Choroid plexus epithelial cell (primary cell): ENCODE results near the gene CHST11.

Source experiments
- DNase-seq: peaks from one replicate; pipeline ENCODE4 v3.0.0-alpha.2; 2010; ENCODE audit warnings: low read depth
- H3K4me3 ChIP-seq: 2 replicates; pipeline ENCODE4 v1.5.1; 2011; ENCODE audit warnings: low read depth, mild to moderate bottlenecking, control low read depth, low read length, moderate library complexity
- CTCF ChIP-seq: conservative IDR thresholded peaks from 2 replicates; pipeline ENCODE4 v1.5.1; 2011; ENCODE audit warnings: low read depth, mild to moderate bottlenecking, control low read depth, inconsistent platforms, low read length, moderate library complexity

Gene CHST11

GRCh38 chr12:104499668-104500332, 43.1 kb downstream of the CHST11 start:
- no peak overlapping the region for H3K4me3 ChIP-seq

GRCh38 chr12:104501115-104501514, 44.4 kb downstream of the CHST11 start:
- no peak overlapping the region for H3K4me3 ChIP-seq
- no peak for DNase-seq
- TF ChIP-seq CTCF = no peak

More at GRCh38 chr12:104499668-104500332, 43.1 kb downstream of the CHST11 start:
- no peak for TF ChIP-seq CTCF
- DNase-seq = no peak

GRCh38 chr12:104501660-104502059, 44.9 kb downstream of the CHST11 start:
- H3K4me3 ChIP-seq = no peak overlapping the region
- no peak for TF ChIP-seq CTCF
- no peak for DNase-seq

- no peak for TF ChIP-seq CTCF
- H3K4me3 ChIP-seq = no peak overlapping the region
- no peak for DNase-seq
Observed at GRCh38 chr12:104502217-104502616, 45.5 kb downstream of the CHST11 start.

GRCh38 chr12:104502638-104503037, 45.9 kb downstream of the CHST11 start:
- no peak overlapping the region for H3K4me3 ChIP-seq
- no peak for DNase-seq
- TF ChIP-seq CTCF = no peak

GRCh38 chr12:104503191-104503590, 46.4 kb downstream of the CHST11 start:
- DNase-seq = no peak
- TF ChIP-seq CTCF = no peak
- no peak overlapping the region for H3K4me3 ChIP-seq

GRCh38 chr12:104504146-104504545, 47.4 kb downstream of the CHST11 start:
- DNase-seq = no peak
- H3K4me3 ChIP-seq = no peak overlapping the region
- no peak for TF ChIP-seq CTCF
